ENCODE measurements around the gene JAK2.
A peak's percentile ranks its signal among the peaks of the same experiment; 100 is the strongest.

The JAK2 gene

GRCh38 chr9:4986296-4986695 is 1.2 kb downstream of the JAK2 start:
- TF ChIP-seq CTCF (conservative IDR thresholded peaks at IDR 0.05; ENCODE audit: low read depth) = no peak
- ChIA-PET CTCF (no interaction called here), POLR2A (ENCODE audit: low non-redundant PET) (no interaction called here)
- DNase-seq (ENCODE audit: low spot score) = no peak
- H3K27ac ChIP-seq = peak overlapping the region; percentile 98

- ChIA-PET CTCF (no interaction called here), POLR2A (ENCODE audit: low non-redundant PET) (no interaction called here)
- no peak overlapping the region for H3K27ac ChIP-seq
These were observed 1.7 kb downstream of the JAK2 start for GRCh38 chr9:4986783-4987182.

GRCh38 chr9:4987961-4988421 is 2.9 kb downstream of the JAK2 start:
- ChIA-PET CTCF (interaction anchor here (0.6 to 0.7 kb wide), 6 partner anchors 9 to 717 kb away, joined by 3 to 4 read pairs (median 4); no protein-coding TSS in a partner anchor), POLR2A (ENCODE audit: low non-redundant PET) (no interaction called here)
- TF ChIP-seq CTCF (conservative IDR thresholded peaks at IDR 0.05; ENCODE audit: low read depth) = peak; percentile 74
- DNase-seq (ENCODE audit: low spot score) = no peak
- H3K27ac ChIP-seq = no peak overlapping the region

More at GRCh38 chr9:4986783-4987182, 1.7 kb downstream of the JAK2 start:
- no peak for TF ChIP-seq CTCF (conservative IDR thresholded peaks at IDR 0.05; ENCODE audit: low read depth)
- no peak for DNase-seq (ENCODE audit: low spot score)

- CTCF ChIA-PET = interaction anchor here (0.7 kb wide), 1 partner anchor 69 kb away, joined by 3 read pairs; no protein-coding TSS in a partner anchor
- no peak for DNase-seq (ENCODE audit: low spot score)
- no peak overlapping the region for H3K27ac ChIP-seq
- no peak for TF ChIP-seq CTCF (conservative IDR thresholded peaks at IDR 0.05; ENCODE audit: low read depth)
- POLR2A ChIA-PET (ENCODE audit: low non-redundant PET) = no interaction called here
These were observed 7.8 kb downstream of the JAK2 start for GRCh38 chr9:4992872-4993271.

GRCh38 chr9:4994166-4994890 is 9.3 kb downstream of the JAK2 start:
- POLR2A ChIA-PET (ENCODE audit: low non-redundant PET) = no interaction called here
- TF ChIP-seq CTCF (conservative IDR thresholded peaks at IDR 0.05; ENCODE audit: low read depth) = no peak
- CTCF ChIA-PET = interaction anchor here (0.7 kb wide), 1 partner anchor 272 kb away, joined by 3 read pairs; no protein-coding TSS in a partner anchor
- DNase-seq (ENCODE audit: low spot score) = no peak
- H3K27ac ChIP-seq = no peak overlapping the region

GRCh38 chr9:4997196-4997595 is 12.1 kb downstream of the JAK2 start:
- ChIA-PET CTCF (interaction anchor here (0.6 kb wide), 1 partner anchor 260 kb away, joined by 3 read pairs; no protein-coding TSS in a partner anchor), POLR2A (ENCODE audit: low non-redundant PET) (no interaction called here)
- no peak for DNase-seq (ENCODE audit: low spot score)
- no peak for TF ChIP-seq CTCF (conservative IDR thresholded peaks at IDR 0.05; ENCODE audit: low read depth)
- H3K27ac ChIP-seq = no peak overlapping the region

Data from RWPE1 (cell line).